GM13977 (cell line): ENCODE measurements around the gene ZSCAN31.
A peak's percentile ranks its signal among the peaks of the same experiment; 100 is the strongest.
"Not testable (repeated sequence)": the region's sequence is repeated elsewhere in the genome, so short reads cannot be mapped to it uniquely, and the experiment has no call there.

Experiments
- DNase-seq: peaks from one replicate; pipeline ENCODE4 v3.0.0; 2012; ENCODE audit warnings: low spot score
- CTCF ChIP-seq: IDR thresholded peaks from 2 replicates; pipeline ENCODE4 v1.5.1; 2012; ENCODE audit warnings: mild to moderate bottlenecking, control low read depth; ENCODE audit not compliant: insufficient read depth; ENCODE audit errors: extremely low read depth, missing control alignments
- in situ Hi-C: fragments of 300-500 bp; cut with MboI; formaldehyde crosslinking; loops from one replicate; pipeline ENCODE4 v1.12.0; 2022; ENCODE audit warnings: low sequenced_read_pairs, low pct_unique_long_range_greater_than_20kb, mixed read lengths, inconsistent platforms; ENCODE audit not compliant: unreplicated experiment

The ZSCAN31 gene

GRCh38 chr6:28373925-28374324 lies 38.0 kb upstream of the ZSCAN31 start:
- in situ Hi-C loops = loop anchor here (25.0 kb wide), 1 partner anchor 1212 kb away; no protein-coding TSS in a partner anchor
- DNase-seq = no peak
- TF ChIP-seq CTCF = no peak

DNA sequence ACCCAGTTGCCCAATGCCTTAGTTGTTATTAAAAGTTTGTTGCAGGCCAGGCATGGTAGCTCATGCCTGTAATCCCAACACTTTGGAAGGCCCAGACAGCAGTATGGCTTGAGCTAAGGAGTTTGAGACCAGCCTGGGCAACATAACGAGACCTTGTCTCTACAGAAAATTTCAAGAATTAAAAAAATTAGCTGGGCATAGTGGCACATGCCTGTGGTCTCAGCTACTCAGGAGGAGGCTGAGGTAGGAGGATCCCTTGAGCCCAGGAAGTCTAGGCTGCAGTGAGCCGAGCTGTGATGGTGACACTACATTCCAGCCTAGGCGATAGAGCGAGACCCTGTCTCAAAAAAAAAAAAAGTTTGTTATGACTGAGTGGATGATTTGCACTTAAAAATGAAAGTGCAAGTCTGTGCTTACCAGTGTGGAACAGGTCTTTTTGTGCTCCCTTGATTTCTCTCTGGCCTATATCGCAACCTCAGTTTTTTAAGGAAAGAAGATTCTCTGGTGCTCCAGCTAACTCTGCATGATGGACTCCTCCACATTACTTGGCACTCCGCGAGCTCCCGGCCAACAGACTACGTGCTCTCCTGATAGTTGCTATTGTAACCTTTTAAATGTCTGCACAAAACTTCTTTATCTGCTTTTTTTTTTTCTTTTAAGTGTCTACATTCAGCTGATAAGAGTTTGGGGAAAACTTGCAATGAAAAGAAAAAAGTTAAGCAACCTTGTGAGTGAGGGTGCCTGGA lies 35.9 kb upstream of the ZSCAN31 start:
- DNase-seq = peak; percentile 48
- TF ChIP-seq CTCF = no peak
- in situ Hi-C loops = loop anchor here (25.0 kb wide), 1 partner anchor 1210 kb away; no protein-coding TSS in a partner anchor

GRCh38 chr6:28371280-28371679 lies 35.3 kb upstream of the ZSCAN31 start:
- no peak for DNase-seq
- in situ Hi-C loops = loop anchor here (25.0 kb wide), 1 partner anchor 1209 kb away; no protein-coding TSS in a partner anchor
- no peak for TF ChIP-seq CTCF

GRCh38 chr6:28370440-28370839 lies 34.5 kb upstream of the ZSCAN31 start:
- in situ Hi-C loops = loop anchor here (25.0 kb wide), 1 partner anchor 1208 kb away; no protein-coding TSS in a partner anchor
- TF ChIP-seq CTCF = no peak
- no peak for DNase-seq

DNA sequence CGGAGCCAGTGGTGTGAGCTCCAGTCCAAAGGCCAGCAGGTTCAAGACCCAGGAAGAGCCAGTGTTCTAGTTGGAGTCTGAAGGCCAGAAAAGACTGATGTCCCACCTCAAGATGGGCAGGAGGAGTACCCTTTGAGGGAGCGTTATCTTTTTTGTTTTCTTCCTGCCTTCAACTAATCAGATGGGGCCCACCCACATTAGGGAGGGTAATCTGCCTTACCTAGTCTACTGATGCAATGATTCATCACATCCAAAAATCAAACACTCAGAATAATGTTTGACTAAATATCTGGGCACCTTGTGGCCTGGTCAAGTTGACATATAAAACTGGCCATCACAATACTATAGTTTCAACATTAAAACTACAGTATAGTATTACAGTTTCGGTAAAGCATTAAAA lies 33.5 kb upstream of the ZSCAN31 start:
- in situ Hi-C loops = loop anchor here (25.0 kb wide), 1 partner anchor 1207 kb away; no protein-coding TSS in a partner anchor
- no peak for TF ChIP-seq CTCF

GRCh38 chr6:28368522-28368921 lies 32.6 kb upstream of the ZSCAN31 start:
- no peak for TF ChIP-seq CTCF
- peak; percentile 60 for DNase-seq
- in situ Hi-C loops = loop anchor here (25.0 kb wide), 1 partner anchor 1206 kb away; no protein-coding TSS in a partner anchor

More for the DNA sequence above, 33.5 kb upstream of the ZSCAN31 start:
- no peak for DNase-seq

- in situ Hi-C loops = loop anchor here (25.0 kb wide), 1 partner anchor 1203 kb away; no protein-coding TSS in a partner anchor
- DNase-seq = not testable (repeated sequence)
Measured at GRCh38 chr6:28365590-28365989, 29.6 kb upstream of the ZSCAN31 start.
